Endothelial cell of umbilical vein (primary cell): ENCODE data around the gene PRSS48. TPM values are rescaled to one million over a fixed set of nuclear protein-coding genes. Genes with fewer than 3 reads are reported as not detected.

ENCODE experiments used
- BruUV-seq: library from RNA; stranded (reverse); fragments of 400-500 nt; replicated peaks from 2 replicates; lab custom pipeline; 2021; lab: Mats Ljungman, UMichigan
- CTCF ChIA-PET: fragments of 300-600, 350-600 bp; sonication (Branson Sonifier 250); formaldehyde crosslinking; loops from one replicate; lab custom pipeline; 2021; ENCODE audit warnings: antibody characterized with exemption, inconsistent platforms; lab: Charles Lee
- POLR2A ChIA-PET: fragments of 300-600, 350-600 bp; sonication (Branson Sonifier 250); formaldehyde crosslinking; loops from one replicate; lab custom pipeline; 2021; ENCODE audit warnings: antibody characterized with exemption, inconsistent platforms; lab: Charles Lee
- DNase-seq: peaks from one replicate; pipeline ENCODE4 v3.0.0-alpha.2; 2011; ENCODE audit warnings: low read depth, low spot score
- FAIRE-seq: peaks from 2 replicates; lab custom pipeline; 2011; peaks lifted over from hg19 to GRCh38; lab: Jason Lieb, UNC
- H2AFZ ChIP-seq: 2 replicates; pipeline ENCODE4 v1.6.0; 2012; ENCODE audit warnings: low read depth, low read length, control low read depth, inconsistent platforms
- H3K27ac ChIP-seq: 2 replicates; pipeline ENCODE4 v1.5.1; 2011; ENCODE audit warnings: low read depth, mild to moderate bottlenecking, control low read depth, low read length, moderate library complexity; ENCODE audit not compliant: insufficient read depth
- H3K27me3 ChIP-seq, 2 experiments: 2 replicates each; pipeline versions ENCODE4 v1.6.0 to v1.6.1; 2011; ENCODE audit warnings: low read length in 2 of 2, mixed read lengths in 1 of 2; ENCODE audit not compliant: control insufficient read depth in 2 of 2, insufficient read depth in 2 of 2
- H3K36me3 ChIP-seq, 2 experiments: 2 replicates in 1 of 2; 3 replicates in 1 of 2; pipeline ENCODE4 v1.5.1; 2011; ENCODE audit warnings: low read length in 2 of 2, mild to moderate bottlenecking in 1 of 2, moderate library complexity in 1 of 2; ENCODE audit not compliant: control insufficient read depth in 2 of 2, insufficient read depth in 2 of 2; ENCODE audit errors: extremely low read depth in 1 of 2
- H3K4me1 ChIP-seq: 3 replicates; pipeline ENCODE4 v1.5.1; 2011; ENCODE audit warnings: mild to moderate bottlenecking, low read length; ENCODE audit not compliant: control insufficient read depth, insufficient read depth; ENCODE audit errors: extremely low read depth
- H3K4me2 ChIP-seq: 2 replicates; pipeline ENCODE4 v1.6.1; 2011; ENCODE audit warnings: low read length, control low read depth, mixed read lengths; ENCODE audit not compliant: insufficient read depth
- H3K4me3 ChIP-seq, 3 experiments: fragments of 200-600 bp in 1 of 3; sonication (generic), shearing (Covaris generic) in 1 of 3; replicated peaks in 1 of 3; 2 replicates each; pipeline ENCODE4 v1.5.1; 2011 to 2016; ENCODE audit warnings: control low read depth in 3 of 3, low read length in 3 of 3, mild to moderate bottlenecking in 2 of 3, inconsistent platforms in 1 of 3, low read depth in 1 of 3, moderate library complexity in 1 of 3; ENCODE audit not compliant: insufficient read depth in 1 of 3
- H3K79me2 ChIP-seq: 2 replicates; pipeline ENCODE4 v1.6.0; 2012; ENCODE audit warnings: low read length, inconsistent platforms; ENCODE audit not compliant: control insufficient read depth, insufficient read depth
- H3K9ac ChIP-seq: replicated peaks from 2 replicates; pipeline ENCODE3; 2011; ENCODE audit warnings: low read length, control low read depth; ENCODE audit not compliant: insufficient read depth; ENCODE audit errors: extremely low read depth
- H3K9me1 ChIP-seq: replicated peaks from 3 replicates; pipeline ENCODE4 v1.6.0; 2011; ENCODE audit warnings: mild to moderate bottlenecking, low read length; ENCODE audit not compliant: control insufficient read depth, insufficient read depth; ENCODE audit errors: extremely low read depth
- H3K9me3 ChIP-seq: replicated peaks from 2 replicates; pipeline ENCODE4 v1.5.1; 2012; ENCODE audit warnings: low read length, inconsistent platforms; ENCODE audit not compliant: control insufficient read depth, insufficient read depth
- H4K20me1 ChIP-seq: replicated peaks from 2 replicates; pipeline ENCODE3; 2011; ENCODE audit warnings: mild to moderate bottlenecking, low read length; ENCODE audit not compliant: control insufficient read depth, insufficient read depth; ENCODE audit errors: extremely low read depth
- GATA2 ChIP-seq: IDR thresholded peaks from 2 replicates; pipeline ENCODE4 v1.7.0; 2011; ENCODE audit warnings: low read depth, mild to moderate bottlenecking, moderate library complexity, mixed read lengths, low read length; ENCODE audit not compliant: insufficient read length, insufficient read depth
- JUN ChIP-seq: IDR thresholded peaks from 2 replicates; pipeline ENCODE4 v1.6.1; 2011; ENCODE audit warnings: borderline replicate concordance, low read depth; ENCODE audit not compliant: insufficient read length, insufficient read depth
- MYC ChIP-seq: IDR thresholded peaks from one replicate; pipeline ENCODE4 v1.6.1; 2011; ENCODE audit warnings: mild to moderate bottlenecking, low read depth, low read length
- POLR2A ChIP-seq: IDR thresholded peaks from 2 replicates; pipeline ENCODE4 v1.6.1; 2012; ENCODE audit warnings: low read depth, mild to moderate bottlenecking, control low read depth, low read length
- POLR2AphosphoS5 ChIP-seq: IDR thresholded peaks from 2 replicates; pipeline ENCODE4 v1.6.1; 2012; ENCODE audit warnings: low read depth, mild to moderate bottlenecking, control low read depth, low read length, moderate library complexity; ENCODE audit not compliant: insufficient read depth
- dilution Hi-C: fragments of 300-500 bp; cut with MboI; formaldehyde crosslinking; loops from one replicate; pipeline ENCODE4 v1.15.0; 2019; ENCODE audit warnings: low sequenced_read_pairs; ENCODE audit not compliant: extremely low pct_ligation_motif_present
- intact Hi-C: fragments of 100-400 bp; cut with micrococcal nuclease; formaldehyde crosslinking; loops from one replicate; pipeline ENCODE4 v1.10.0; 2022
- polyA plus RNA-seq, 4 experiments: library from polyadenylated mRNA; depleted of rRNA in 3 of 4; stranded (reverse) in 3 of 4; unstranded in 1 of 4; fragments of >200 nt; gene quantifications; 2 replicates each; pipeline versions ENCODE4 v1.2.1 to v1.2.3, GENCODE V29; 2011 to 2012; ENCODE audit warnings: missing spikeins in 1 of 4
- small RNA-seq: library from RNA; depleted of rRNA; stranded (forward); fragments of <200 nt; gene quantifications from one replicate; pipeline ENCODE3, GENCODE V24; 2012; ENCODE audit warnings: low replicate concordance, low read depth; ENCODE audit not compliant: insufficient read depth, insufficient read length
- total RNA-seq: library from RNA; stranded (reverse); gene quantifications from 2 replicates; pipeline ENCODE4 v1.2.3, GENCODE V29; 2021
- TF ChIP-seq, protein P1 (sequence below), 2 donors: IDR thresholded peaks; 1 replicate in 1 of 2; 2 replicates in 1 of 2; pipeline ENCODE4 v1.5.1; 2011; ENCODE audit warnings: low read length in 2 of 2, mild to moderate bottlenecking in 2 of 2, moderate library complexity in 2 of 2, control low read depth in 1 of 2, inconsistent platforms in 1 of 2, low read depth in 1 of 2; ENCODE audit not compliant: insufficient read depth in 1 of 2; ENCODE audit errors: extremely low read depth in 1 of 2

Gene PRSS48
- total and polyA plus RNA-seq, 2 donors (not counting 3 experiments of a cell fraction or from before 2014, with no cell fraction given): not detected

DNA sequence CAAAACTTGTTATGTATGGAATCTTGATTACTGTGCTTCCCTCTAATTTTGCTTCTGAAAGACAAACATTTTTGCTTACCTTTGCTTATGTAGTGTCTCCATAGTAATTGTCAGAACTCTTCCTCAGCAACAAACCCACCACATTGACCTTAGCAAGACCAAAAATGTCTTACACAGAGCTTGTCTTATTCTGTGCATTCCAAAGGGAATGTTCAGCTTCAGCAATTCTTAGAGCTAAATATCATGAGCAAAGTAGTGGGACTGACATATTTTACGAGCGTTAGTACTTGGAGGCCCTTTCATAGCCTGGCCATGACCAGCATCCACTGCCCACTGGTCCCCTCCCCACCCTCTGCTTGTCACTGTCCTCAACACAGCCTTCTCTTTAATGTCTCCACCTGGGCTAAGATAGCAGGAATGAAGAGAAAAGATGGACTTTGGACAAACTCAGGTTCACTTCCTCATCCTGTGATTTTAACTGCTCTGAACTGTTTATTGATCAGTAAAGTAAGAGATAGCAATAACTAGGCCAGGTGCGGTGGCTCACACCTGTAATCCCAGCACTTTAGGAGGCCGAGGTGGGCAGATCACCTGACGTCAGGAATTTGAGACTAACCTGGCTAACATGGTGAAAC lies 63.9 kb downstream of the PRSS48 start:
- Histone ChIP-seq H3K9ac (no peak overlapping the region), H3K4me2 (no peak overlapping the region), H3K9me3 (no peaks in the 10 kb centered on the region), H3K27me3 (peaks cover 2 to 3% of the 10 kb centered on the region in 2 experiments), H3K36me3 (no peaks in the 10 kb centered on the region), H3K4me1 (no peaks in the 10 kb centered on the region), H3K79me2 (no peaks in the 10 kb centered on the region), H4K20me1 (no peaks in the 10 kb centered on the region), H3K9me1 (no peaks in the 10 kb centered on the region), H3K4me3 (no peak overlapping the region), H3K27ac (no peak overlapping the region), H2AFZ (no peak overlapping the region)
- BruUV-seq: no TSS peak
- dilution Hi-C loops (no loop called here), intact Hi-C loops (no loop called here)
- FAIRE-seq (no peak), DNase-seq (no peak)
- TF ChIP-seq, protein P1, sequence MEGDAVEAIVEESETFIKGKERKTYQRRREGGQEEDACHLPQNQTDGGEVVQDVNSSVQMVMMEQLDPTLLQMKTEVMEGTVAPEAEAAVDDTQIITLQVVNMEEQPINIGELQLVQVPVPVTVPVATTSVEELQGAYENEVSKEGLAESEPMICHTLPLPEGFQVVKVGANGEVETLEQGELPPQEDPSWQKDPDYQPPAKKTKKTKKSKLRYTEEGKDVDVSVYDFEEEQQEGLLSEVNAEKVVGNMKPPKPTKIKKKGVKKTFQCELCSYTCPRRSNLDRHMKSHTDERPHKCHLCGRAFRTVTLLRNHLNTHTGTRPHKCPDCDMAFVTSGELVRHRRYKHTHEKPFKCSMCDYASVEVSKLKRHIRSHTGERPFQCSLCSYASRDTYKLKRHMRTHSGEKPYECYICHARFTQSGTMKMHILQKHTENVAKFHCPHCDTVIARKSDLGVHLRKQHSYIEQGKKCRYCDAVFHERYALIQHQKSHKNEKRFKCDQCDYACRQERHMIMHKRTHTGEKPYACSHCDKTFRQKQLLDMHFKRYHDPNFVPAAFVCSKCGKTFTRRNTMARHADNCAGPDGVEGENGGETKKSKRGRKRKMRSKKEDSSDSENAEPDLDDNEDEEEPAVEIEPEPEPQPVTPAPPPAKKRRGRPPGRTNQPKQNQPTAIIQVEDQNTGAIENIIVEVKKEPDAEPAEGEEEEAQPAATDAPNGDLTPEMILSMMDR (IDR thresholded peaks at IDR 0.05; ENCODE audit: extremely low read depth in 1 of 2, insufficient read depth in 1 of 2, low read depth in 1 of 2, low read length in 2 of 2): no peak
- TF ChIP-seq MYC: no peak
- TF ChIP-seq POLR2AphosphoS5: no peak
- TF ChIP-seq POLR2A: no peak
- no peak for TF ChIP-seq GATA2
- TF ChIP-seq JUN: no peak
- ChIA-PET POLR2A (interaction anchor here (0.5 kb wide), 1 partner anchor 67 kb away, joined by 5 read pairs; no protein-coding TSS in a partner anchor), CTCF (interaction anchor here (0.6 to 1.3 kb wide), 2 partner anchors 16 to 76 kb away, joined by 3 to 4 read pairs; partner anchors contain the start of gene SH3D19)

Small RNA genes within 50 kb of the gene (small RNA-seq; reads per million reads assigned to genes)
- gene AC104819.2 (not detected), gene RNU6-1282P (not detected)

Other genes starting within 250 kb of the PRSS48 start
- 1,468 and 1,494 TPM in 2 replicates for gene RPS3A, start 177.5 kb upstream of the PRSS48 start, total RNA-seq
- 941 and 1,367 TPM in 2 replicates for gene RPS3A, start 177.5 kb upstream of the PRSS48 start, polyA plus RNA-seq
- gene SH3D19, start 48.4 kb downstream of the PRSS48 start, total RNA-seq: 86.3 and 92.8 TPM in 2 replicates
- gene SH3D19, start 48.4 kb downstream of the PRSS48 start, polyA plus RNA-seq: 30.2 and 37.5 TPM in 2 replicates
- 0.58 and 2.2 TPM in 2 replicates for gene FHIP1A, start 132.0 kb downstream of the PRSS48 start, total RNA-seq
- 0.13 and 0.19 TPM in 2 replicates for gene FHIP1A, start 132.0 kb downstream of the PRSS48 start, polyA plus RNA-seq